Esophagus (tissue), 2 donors: Measurements from ENCODE around the gene SCGB1C2. TPM values are rescaled to one million over a fixed set of nuclear protein-coding genes. Genes with fewer than 3 reads are reported as not detected.

Source experiments
- H3K27ac ChIP-seq, 2 donors: one replicate each; pipeline ENCODE4 v1.5.1; 2013; ENCODE audit warnings: low read depth in 2 of 2, mild to moderate bottlenecking in 2 of 2, inconsistent platforms in 1 of 2, low read length in 1 of 2, moderate library complexity in 1 of 2
- H3K27me3 ChIP-seq, 2 donors: one replicate each; pipeline ENCODE4 v1.6.1; 2013; ENCODE audit warnings: low read length in 2 of 2, control low read depth in 1 of 2, mild to moderate bottlenecking in 1 of 2; ENCODE audit not compliant: insufficient read depth in 2 of 2, control insufficient read depth in 1 of 2
- H3K36me3 ChIP-seq, 2 donors: one replicate each; pipeline ENCODE4 v1.6.1; 2013; ENCODE audit warnings: low read length in 1 of 2; ENCODE audit not compliant: control insufficient read depth in 2 of 2, insufficient read depth in 2 of 2
- H3K4me1 ChIP-seq, 2 donors: one replicate each; pipeline ENCODE4 v1.6.1; 2013; ENCODE audit warnings: low read length in 1 of 2; ENCODE audit not compliant: control insufficient read depth in 2 of 2, insufficient read depth in 2 of 2
- H3K4me3 ChIP-seq, 2 donors: one replicate each; pipeline ENCODE4 v1.5.1; 2013; ENCODE audit warnings: low read length in 2 of 2, mild to moderate bottlenecking in 2 of 2, low read depth in 1 of 2, moderate library complexity in 1 of 2
- H3K9me3 ChIP-seq, 2 donors: one replicate each; pipeline ENCODE4 v1.6.1; 2013; ENCODE audit warnings: mild to moderate bottlenecking in 2 of 2, low read depth in 1 of 2, low read length in 1 of 2, moderate library complexity in 1 of 2; ENCODE audit not compliant: control insufficient read depth in 2 of 2, insufficient read depth in 1 of 2
- WGBS, 2 donors: extraction: QIAGEN DNeasy Blood & Tissue Kit; methylation state at CpG; one replicate each; pipeline ENCODE4 v1.1.7; 2013; 5-methylcytosine and 5-hydroxymethylcytosine counted together
- polyA plus RNA-seq, 2 donors: library from polyadenylated mRNA; stranded (reverse); fragments of 200-250 nt; gene quantifications; one replicate each; pipeline ENCODE4 v1.2.3, GENCODE V29; 2013
- donor health status: healthy with polysubstance abuse.
- donor health status: Bipolar disorder and iron deficiency.

SCGB1C2 gene
- polyA plus RNA-seq, 2 donors: not detected

DNA sequence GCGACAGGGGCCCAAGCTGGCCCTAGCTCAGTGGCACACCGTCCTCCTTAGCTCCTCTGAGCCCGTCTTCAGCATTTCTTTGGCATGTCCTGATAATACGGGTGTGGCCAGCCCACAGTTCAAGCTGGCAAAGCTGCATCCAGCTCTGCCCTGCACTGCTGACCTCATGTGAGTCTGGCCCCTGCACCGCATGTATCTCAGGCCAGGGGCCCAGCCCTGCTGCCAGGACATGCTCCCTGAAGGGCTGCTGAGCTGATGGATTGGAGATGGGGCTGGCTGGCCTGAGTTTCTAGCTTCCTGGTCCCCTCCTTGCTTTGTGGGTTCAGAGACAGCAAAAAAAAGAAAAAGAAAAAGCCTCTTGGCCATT lies 41.7 kb downstream of the SCGB1C2 start:
- Histone ChIP-seq H3K27me3 (peaks cover 0 to 3% of the 10 kb centered on the region in 2 donors), H3K27ac (no peak overlapping the region), H3K4me3 (peak overlapping the region in 1 of 2 donors; percentile 63), H3K4me1 (peaks cover 3 to 17% of the 10 kb centered on the region in 2 donors), H3K36me3 (no peaks in the 10 kb centered on the region), H3K9me3 (no peaks in the 10 kb centered on the region)
- WGBS, 2 donors: 28 to 33% methylated on average over 5 of the region's 5 CpGs

- WGBS, 2 donors: 20 to 23% methylated on average over 30 to 32 of the region's 32 CpGs
- Histone ChIP-seq H3K4me3 (peak overlapping the region; percentile 58 to 63), H3K9me3 (no peaks in the 10 kb centered on the region), H3K27ac (peak overlapping the region in 1 of 2 donors; percentile 1), H3K27me3 (peaks cover 0 to 3% of the 10 kb centered on the region in 2 donors), H3K4me1 (peaks cover 3 to 22% of the 10 kb centered on the region in 2 donors), H3K36me3 (no peaks in the 10 kb centered on the region)
Measured at GRCh38 chr17:179781-180380, 42.5 kb downstream of the SCGB1C2 start.

DNA sequence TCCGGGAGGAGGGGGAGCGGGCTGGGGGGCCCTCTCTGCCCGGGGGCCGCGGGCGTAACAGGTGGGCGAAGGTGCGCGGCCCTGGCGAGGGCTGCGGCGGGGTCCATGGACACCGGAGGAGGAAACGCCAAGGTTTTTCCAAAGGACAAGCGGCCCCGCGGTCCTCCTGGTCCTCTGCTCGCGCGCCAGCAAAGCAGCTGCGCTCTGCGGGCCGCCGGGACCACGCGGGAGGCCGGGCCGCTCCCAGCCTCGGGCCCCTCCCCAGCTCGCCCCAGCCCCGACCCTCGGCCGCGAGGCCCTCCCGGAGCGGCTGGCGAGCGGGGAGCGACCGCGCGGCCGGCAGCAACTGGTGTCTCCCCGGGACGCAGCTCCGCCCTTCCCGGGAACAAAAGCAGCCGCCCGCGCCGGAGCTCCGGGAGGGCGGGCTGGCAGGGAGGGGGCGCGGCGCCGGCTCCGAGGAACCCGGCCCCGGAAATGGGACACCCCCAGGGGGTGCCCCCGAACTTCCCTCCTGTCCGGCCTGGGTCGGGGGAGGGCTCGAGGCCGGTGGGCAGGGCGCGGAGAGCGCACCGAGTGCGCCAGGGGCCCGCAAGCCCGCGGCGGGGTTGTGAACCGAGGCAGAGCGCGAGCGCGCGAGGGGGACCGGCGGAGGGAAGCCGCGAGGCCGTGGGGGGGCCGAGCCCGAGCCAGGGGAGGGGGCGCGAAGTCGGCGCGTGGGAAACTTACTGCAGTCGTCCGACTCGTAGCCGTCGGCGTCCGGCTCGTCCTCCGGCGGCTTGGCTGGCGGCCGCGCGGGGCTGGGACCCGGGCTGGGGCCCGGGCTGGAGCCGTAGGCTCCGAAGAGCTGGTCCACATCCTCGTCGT lies 43.2 kb downstream of the SCGB1C2 start:
- H3K27ac ChIP-seq: peak overlapping the region; percentile 24 to 44
- peak overlapping the region; percentile 58 to 63 for H3K4me3 ChIP-seq
- 3% methylated on average over 89 to 112 of the region's 112 CpGs for WGBS, 2 donors
- H3K4me1 ChIP-seq: peaks cover 3 to 25% of the 10 kb centered on the region in 2 donors
- peaks cover 0 to 3% of the 10 kb centered on the region in 2 donors for H3K27me3 ChIP-seq
- no peaks in the 10 kb centered on the region for H3K9me3 ChIP-seq
- no peaks in the 10 kb centered on the region for H3K36me3 ChIP-seq

- peak within 1 kb of the TSS; percentile 24 to 44 for H3K27ac ChIP-seq
- peak within 1 kb of the TSS; percentile 58 to 63 for H3K4me3 ChIP-seq
- WGBS, 2 donors: 2 to 4% methylated on average over 84 to 120 of the region's 120 CpGs
- H3K36me3 ChIP-seq: no peaks in the 10 kb centered on the region
- H3K27me3 ChIP-seq: peaks cover 0 to 3% of the 10 kb centered on the region in 2 donors
- H3K4me1 ChIP-seq: peaks cover 3 to 28% of the 10 kb centered on the region in 2 donors
- no peaks in the 10 kb centered on the region for H3K9me3 ChIP-seq
Measured at GRCh38 chr17:181245-182049, 44.1 kb downstream of the SCGB1C2 start, which contains the start of gene DOC2B. Gene DOC2B, minus strand, starts transcription at chr17:181650. Its CDS starts 171 bp downstream, at chr17:181479.

DNA sequence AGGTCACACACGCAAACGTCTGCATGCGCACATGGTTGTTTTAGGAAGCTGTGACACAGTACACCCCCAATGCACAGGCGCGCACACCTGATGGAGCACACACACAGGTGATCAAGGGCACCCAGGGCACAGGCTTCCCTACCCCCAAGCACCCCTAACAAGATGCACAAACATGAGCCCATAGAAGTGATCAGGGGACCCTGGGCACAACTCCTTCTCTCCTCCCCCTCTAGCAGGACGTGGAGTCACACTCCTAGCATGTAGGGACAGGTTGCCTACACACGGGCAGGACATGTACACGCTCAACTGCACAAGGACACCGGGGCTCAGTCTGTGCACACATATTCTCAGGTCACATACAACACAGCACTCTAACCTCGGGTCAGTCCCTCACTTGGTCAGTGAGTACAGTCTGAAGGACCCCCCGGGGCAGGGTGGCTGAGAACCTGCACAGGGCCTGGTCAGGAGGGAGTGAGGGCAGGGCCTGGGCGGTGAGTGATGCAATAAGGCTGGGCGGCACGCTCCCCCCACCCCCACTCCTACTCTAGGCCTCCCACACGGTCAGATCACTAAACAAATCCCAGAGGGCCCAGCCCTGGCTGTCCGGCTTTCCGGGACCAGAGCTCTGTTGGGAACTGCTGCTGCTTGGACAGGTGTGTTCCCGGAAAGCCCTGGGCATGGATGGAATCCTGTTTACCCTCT lies 44.8 kb downstream of the SCGB1C2 start:
- Histone ChIP-seq H3K4me1 (peaks cover 3 to 28% of the 10 kb centered on the region in 2 donors), H3K27ac (peak overlapping the region in 1 of 2 donors; percentile 43), H3K9me3 (no peaks in the 10 kb centered on the region), H3K27me3 (peaks cover 0 to 3% of the 10 kb centered on the region in 2 donors), H3K4me3 (peak overlapping the region in 1 of 2 donors; percentile 63), H3K36me3 (no peaks in the 10 kb centered on the region)
- 39 to 41% methylated on average over 18 of the region's 18 CpGs for WGBS, 2 donors

GRCh38 chr17:183021-183420 lies 45.7 kb downstream of the SCGB1C2 start:
- Histone ChIP-seq H3K9me3 (no peaks in the 10 kb centered on the region), H3K36me3 (no peaks in the 10 kb centered on the region), H3K4me3 (no peak overlapping the region), H3K4me1 (peaks cover 3 to 28% of the 10 kb centered on the region in 2 donors), H3K27ac (no peak overlapping the region), H3K27me3 (peaks cover 0 to 3% of the 10 kb centered on the region in 2 donors)
- WGBS, 2 donors: 67 to 79% methylated on average over 8 of the region's 8 CpGs

DNA sequence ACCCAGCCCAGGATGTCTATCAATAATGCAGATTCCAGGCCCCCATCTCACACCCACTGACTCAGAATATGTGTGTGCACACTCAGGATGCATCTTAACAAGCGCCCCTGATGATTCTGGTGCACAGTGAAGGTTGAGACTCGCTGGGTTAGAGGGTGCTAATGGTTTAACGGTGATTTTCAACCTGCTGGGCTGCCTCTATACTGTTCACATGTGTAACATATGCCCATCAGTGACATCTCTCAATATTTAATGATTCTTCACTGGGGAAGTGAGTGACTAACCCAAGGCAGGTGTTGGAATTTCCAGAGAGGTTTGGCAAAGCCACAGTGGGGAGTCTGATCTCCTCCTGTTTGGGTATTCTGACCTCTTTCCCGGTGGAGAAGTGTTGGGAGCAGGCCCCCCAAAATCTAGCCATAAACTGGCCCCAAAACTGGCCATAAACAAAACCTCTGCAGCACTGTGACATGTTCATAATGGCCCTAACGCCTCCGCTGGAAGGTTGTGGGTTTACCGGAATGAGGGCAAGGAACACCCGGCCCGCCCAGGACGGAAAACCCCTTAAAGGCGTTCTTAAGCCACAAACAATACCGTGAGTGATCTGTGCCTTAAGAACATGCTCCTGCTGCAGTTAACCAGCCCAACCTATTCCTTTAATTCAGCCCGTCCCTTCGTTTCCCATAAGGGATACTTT lies 48.2 kb downstream of the SCGB1C2 start:
- H3K4me3 ChIP-seq: no peak overlapping the region
- no peak overlapping the region for H3K27ac ChIP-seq
- H3K4me1 ChIP-seq: peaks cover 0 to 21% of the 10 kb centered on the region in 2 donors
- WGBS, 2 donors: 41 to 48% methylated on average over 14 of the region's 14 CpGs
- H3K36me3 ChIP-seq: no peaks in the 10 kb centered on the region
- no peaks in the 10 kb centered on the region for H3K9me3 ChIP-seq
- no peaks in the 10 kb centered on the region for H3K27me3 ChIP-seq

DNA sequence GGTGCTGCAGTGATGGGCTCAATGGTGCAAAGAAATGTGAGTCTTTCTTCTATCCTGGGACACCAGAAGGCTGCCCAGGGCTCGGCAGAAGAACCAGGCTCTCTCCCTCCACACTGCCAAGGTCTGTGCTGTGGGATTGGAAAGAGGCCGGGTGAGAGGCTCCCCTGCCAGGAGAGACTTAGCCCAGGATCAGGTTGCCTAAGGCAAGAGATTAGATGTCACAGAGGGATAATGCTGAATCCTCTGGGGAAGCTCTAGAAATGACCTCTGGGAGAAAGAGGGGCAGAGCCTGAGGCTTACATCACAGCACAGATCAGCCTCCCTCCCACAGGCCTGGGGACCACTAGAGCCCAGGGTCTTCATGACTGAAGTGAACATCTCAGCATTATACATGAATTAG lies 49.8 kb downstream of the SCGB1C2 start:
- no peak overlapping the region for H3K4me3 ChIP-seq
- peaks cover 0 to 18% of the 10 kb centered on the region in 2 donors for H3K4me1 ChIP-seq
- H3K27me3 ChIP-seq: no peaks in the 10 kb centered on the region
- no peaks in the 10 kb centered on the region for H3K9me3 ChIP-seq
- H3K27ac ChIP-seq: no peak overlapping the region
- WGBS, 2 donors: 50 to 52% methylated on average over 2 of the region's 2 CpGs
- H3K36me3 ChIP-seq: no peaks in the 10 kb centered on the region
